Ectodermal cell (in vitro differentiated cells): ENCODE results near the gene ATN1.

Source experiments
- H3K27ac ChIP-seq: 2 replicates; pipeline ENCODE4 v1.7.0; 2013; ENCODE audit warnings: mild to moderate bottlenecking, low read depth, low read length; ENCODE audit not compliant: insufficient read depth, poor library complexity, severe bottlenecking
- H3K27me3 ChIP-seq: 2 replicates; pipeline ENCODE4 v1.7.0; 2013; ENCODE audit warnings: mild to moderate bottlenecking, low read length; ENCODE audit not compliant: insufficient read depth, control insufficient read depth, poor library complexity, severe bottlenecking
- H3K36me3 ChIP-seq: one replicate; pipeline ENCODE4 v1.7.0; 2013; ENCODE audit warnings: low read length; ENCODE audit not compliant: control insufficient read depth, insufficient read depth
- H3K4me1 ChIP-seq: one replicate; pipeline ENCODE4 v1.7.0; 2013; ENCODE audit warnings: low read length; ENCODE audit not compliant: control insufficient read depth, insufficient read depth
- H3K4me3 ChIP-seq: 2 replicates; pipeline ENCODE4 v1.7.0; 2013; ENCODE audit warnings: low read depth, low read length, control low read depth; ENCODE audit not compliant: insufficient read depth
- H3K9me3 ChIP-seq: 2 replicates; pipeline ENCODE4 v1.7.0; 2013; ENCODE audit warnings: mild to moderate bottlenecking, low read length, moderate library complexity; ENCODE audit not compliant: control insufficient read depth
- WGBS, 2 experiments: methylation state at CpG; one replicate each; pipeline ENCODE4 v1.1.7; 2013; ENCODE audit warnings: missing lambda C conversion rate in 2 of 2; 5-methylcytosine and 5-hydroxymethylcytosine counted together

The ATN1 gene

DNA sequence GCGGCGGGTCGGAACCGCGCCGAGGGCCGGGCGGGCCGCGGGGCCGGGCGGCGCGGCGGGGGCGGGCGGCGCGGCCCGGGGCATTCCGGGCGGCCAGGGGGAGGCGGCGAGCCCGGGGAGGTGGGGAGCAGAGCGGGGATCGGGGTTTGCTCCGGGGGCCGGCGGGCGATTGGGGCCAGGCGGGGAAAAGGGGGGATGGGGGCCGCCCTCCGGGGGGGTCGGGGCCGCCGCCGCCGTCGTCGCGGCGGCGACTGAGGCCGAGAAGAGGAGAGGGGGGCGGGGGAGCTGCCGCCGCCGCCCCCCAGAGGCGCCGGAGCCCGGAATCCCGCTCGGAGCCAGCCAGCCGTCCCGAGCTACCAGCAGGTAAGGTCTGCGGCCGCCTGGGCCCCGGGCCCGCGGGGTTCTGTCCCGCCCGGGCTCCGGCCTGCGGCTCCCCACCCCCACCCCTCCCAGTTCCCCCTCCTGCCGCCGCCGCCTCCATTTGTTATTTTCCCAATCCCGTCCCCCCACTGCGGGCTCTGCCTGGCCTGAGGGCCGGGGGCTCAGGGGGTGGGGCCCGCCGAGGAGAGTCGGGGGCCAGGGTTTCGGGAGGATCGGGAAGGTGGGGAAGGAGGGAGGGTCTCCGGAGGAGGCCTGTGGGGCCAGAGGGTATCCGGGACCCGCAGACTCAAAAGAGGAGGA lies 403 bp downstream of the ATN1 start:
- 0% methylated on average over 76 of the region's 79 CpGs for WGBS, 2 experiments

GRCh38 chr12:6928703-6929407 lies 1.1 kb downstream of the ATN1 start:
- Histone ChIP-seq H3K4me3 (peak overlapping the region; percentile 84), H3K36me3 (peaks cover 7% of the 10 kb centered on the region), H3K27ac (peak overlapping the region; percentile 12), H3K9me3 (no peaks in the 10 kb centered on the region), H3K27me3 (no peaks in the 10 kb centered on the region), H3K4me1 (peaks cover 36% of the 10 kb centered on the region)
- 3 to 4% methylated on average over 19 of the region's 19 CpGs for WGBS, 2 experiments

More for the DNA sequence above, 403 bp downstream of the ATN1 start:
- H3K36me3 ChIP-seq: peaks cover under 1% of the 10 kb centered on the region
- H3K4me3 ChIP-seq: peak overlapping the region; percentile 84
- H3K9me3 ChIP-seq: no peaks in the 10 kb centered on the region
- peak overlapping the region; percentile 12 for H3K27ac ChIP-seq
- no peaks in the 10 kb centered on the region for H3K27me3 ChIP-seq
- peaks cover 36% of the 10 kb centered on the region for H3K4me1 ChIP-seq

GRCh38 chr12:6929466-6930452 lies 2.0 kb downstream of the ATN1 start:
- H3K27me3 ChIP-seq: no peaks in the 10 kb centered on the region
- H3K36me3 ChIP-seq: peaks cover 15% of the 10 kb centered on the region
- no peaks in the 10 kb centered on the region for H3K9me3 ChIP-seq
- WGBS, 2 experiments: 80 to 84% methylated on average over 7 of the region's 7 CpGs
- peaks cover 28% of the 10 kb centered on the region for H3K4me1 ChIP-seq
- H3K27ac ChIP-seq: no peak overlapping the region
- peak overlapping the region; percentile 84 for H3K4me3 ChIP-seq

DNA sequence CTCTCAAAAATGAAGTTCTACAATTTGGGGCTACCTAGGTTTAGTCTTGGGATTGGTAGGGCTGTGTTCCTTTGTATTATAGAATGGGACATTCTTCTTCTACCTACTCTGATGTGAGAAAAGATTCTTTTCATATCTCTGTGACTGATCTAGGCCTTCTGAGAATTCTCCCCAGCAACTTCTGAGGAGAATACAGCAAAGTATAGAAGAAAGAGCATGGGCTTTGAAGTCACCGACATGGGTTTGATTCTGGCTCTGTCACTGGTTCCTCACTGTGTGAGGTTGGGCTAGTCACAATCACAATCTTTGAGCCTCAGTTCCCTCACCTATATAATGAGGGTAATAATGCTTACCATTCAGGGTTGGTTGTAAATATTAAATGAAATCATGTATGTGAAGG lies 5.0 kb downstream of the ATN1 start:
- no peaks in the 10 kb centered on the region for H3K9me3 ChIP-seq
- H3K4me3 ChIP-seq: no peak overlapping the region
- peaks cover 25% of the 10 kb centered on the region for H3K36me3 ChIP-seq
- H3K27me3 ChIP-seq: no peaks in the 10 kb centered on the region
- H3K27ac ChIP-seq: no peak overlapping the region
- H3K4me1 ChIP-seq: peaks cover 7% of the 10 kb centered on the region
- 91 to 100% methylated on average over 1 of the region's 1 CpG for WGBS, 2 experiments

DNA sequence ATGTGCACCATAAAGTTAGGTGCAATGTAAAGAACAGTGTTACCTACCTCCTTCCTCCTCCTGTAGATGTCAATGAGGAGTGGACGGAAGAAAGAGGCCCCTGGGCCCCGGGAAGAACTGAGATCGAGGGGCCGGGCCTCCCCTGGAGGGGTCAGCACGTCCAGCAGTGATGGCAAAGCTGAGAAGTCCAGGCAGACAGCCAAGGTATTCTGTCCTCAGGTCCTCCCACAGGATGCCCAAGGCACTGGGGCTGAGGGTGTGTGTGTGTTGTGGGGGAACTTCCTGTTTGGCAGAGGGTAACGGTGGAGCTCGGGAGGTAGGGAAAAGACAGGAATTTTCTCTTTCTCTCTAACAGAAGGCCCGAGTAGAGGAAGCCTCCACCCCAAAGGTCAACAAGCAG lies 6.4 kb downstream of the ATN1 start:
- WGBS, 2 experiments: 92 to 96% methylated on average over 8 of the region's 8 CpGs
- H3K27me3 ChIP-seq: no peaks in the 10 kb centered on the region
- H3K4me3 ChIP-seq: no peak overlapping the region
- H3K9me3 ChIP-seq: no peaks in the 10 kb centered on the region
- H3K4me1 ChIP-seq: peaks cover 7% of the 10 kb centered on the region
- H3K27ac ChIP-seq: no peak overlapping the region
- peaks cover 28% of the 10 kb centered on the region for H3K36me3 ChIP-seq

GRCh38 chr12:6935371-6936193 lies 7.8 kb downstream of the ATN1 start:
- Histone ChIP-seq H3K36me3 (peaks cover 28% of the 10 kb centered on the region), H3K27me3 (no peaks in the 10 kb centered on the region), H3K27ac (peak overlapping the region; percentile 2), H3K4me3 (no peak overlapping the region), H3K4me1 (no peaks in the 10 kb centered on the region), H3K9me3 (no peaks in the 10 kb centered on the region)
- 94% methylated on average over 14 of the region's 14 CpGs for WGBS, 2 experiments

- Histone ChIP-seq H3K27me3 (no peaks in the 10 kb centered on the region), H3K27ac (peak overlapping the region; percentile 2), H3K4me3 (no peak overlapping the region), H3K36me3 (peaks cover 33% of the 10 kb centered on the region), H3K4me1 (no peaks in the 10 kb centered on the region), H3K9me3 (no peaks in the 10 kb centered on the region)
- 92 to 93% methylated on average over 3 of the region's 3 CpGs for whole genome bisulfite sequencing, 2 experiments
Observed at GRCh38 chr12:6936194-6936635, 8.5 kb downstream of the ATN1 start.

DNA sequence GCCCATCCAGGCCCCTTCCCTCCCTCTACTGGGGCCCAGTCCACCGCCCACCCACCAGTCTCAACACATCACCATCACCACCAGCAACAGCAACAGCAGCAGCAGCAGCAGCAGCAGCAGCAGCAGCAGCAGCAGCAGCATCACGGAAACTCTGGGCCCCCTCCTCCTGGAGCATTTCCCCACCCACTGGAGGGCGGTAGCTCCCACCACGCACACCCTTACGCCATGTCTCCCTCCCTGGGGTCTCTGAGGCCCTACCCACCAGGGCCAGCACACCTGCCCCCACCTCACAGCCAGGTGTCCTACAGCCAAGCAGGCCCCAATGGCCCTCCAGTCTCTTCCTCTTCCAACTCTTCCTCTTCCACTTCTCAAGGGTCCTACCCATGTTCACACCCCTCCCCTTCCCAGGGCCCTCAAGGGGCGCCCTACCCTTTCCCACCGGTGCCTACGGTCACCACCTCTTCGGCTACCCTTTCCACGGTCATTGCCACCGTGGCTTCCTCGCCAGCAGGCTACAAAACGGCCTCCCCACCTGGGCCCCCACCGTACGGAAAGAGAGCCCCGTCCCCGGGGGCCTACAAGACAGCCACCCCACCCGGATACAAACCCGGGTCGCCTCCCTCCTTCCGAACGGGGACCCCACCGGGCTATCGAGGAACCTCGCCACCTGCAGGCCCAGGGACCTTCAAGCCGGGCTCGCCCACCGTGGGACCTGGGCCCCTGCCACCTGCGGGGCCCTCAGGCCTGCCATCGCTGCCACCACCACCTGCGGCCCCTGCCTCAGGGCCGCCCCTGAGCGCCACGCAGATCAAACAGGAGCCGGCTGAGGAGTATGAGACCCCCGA lies 9.1 kb downstream of the ATN1 start:
- 79 to 85% methylated on average over 36 of the region's 36 CpGs for WGBS, 2 experiments
- H3K4me1 ChIP-seq: no peaks in the 10 kb centered on the region
- no peaks in the 10 kb centered on the region for H3K27me3 ChIP-seq
- H3K9me3 ChIP-seq: no peaks in the 10 kb centered on the region
- H3K4me3 ChIP-seq: peak overlapping the region; percentile 76
- peaks cover 39% of the 10 kb centered on the region for H3K36me3 ChIP-seq
- peak overlapping the region; percentile 97 for H3K27ac ChIP-seq
